GM21737 (cell line): ENCODE measurements around the gene TLCD5.

ENCODE experiments used
- ATAC-seq: cut with Tn5 transposase; IDR thresholded peaks from one replicate; pipeline ENCODE4 v1.9.1; 2021; ENCODE audit warnings: mild to moderate bottlenecking, moderate library complexity; ENCODE audit not compliant: unreplicated experiment

The TLCD5 gene

DNA sequence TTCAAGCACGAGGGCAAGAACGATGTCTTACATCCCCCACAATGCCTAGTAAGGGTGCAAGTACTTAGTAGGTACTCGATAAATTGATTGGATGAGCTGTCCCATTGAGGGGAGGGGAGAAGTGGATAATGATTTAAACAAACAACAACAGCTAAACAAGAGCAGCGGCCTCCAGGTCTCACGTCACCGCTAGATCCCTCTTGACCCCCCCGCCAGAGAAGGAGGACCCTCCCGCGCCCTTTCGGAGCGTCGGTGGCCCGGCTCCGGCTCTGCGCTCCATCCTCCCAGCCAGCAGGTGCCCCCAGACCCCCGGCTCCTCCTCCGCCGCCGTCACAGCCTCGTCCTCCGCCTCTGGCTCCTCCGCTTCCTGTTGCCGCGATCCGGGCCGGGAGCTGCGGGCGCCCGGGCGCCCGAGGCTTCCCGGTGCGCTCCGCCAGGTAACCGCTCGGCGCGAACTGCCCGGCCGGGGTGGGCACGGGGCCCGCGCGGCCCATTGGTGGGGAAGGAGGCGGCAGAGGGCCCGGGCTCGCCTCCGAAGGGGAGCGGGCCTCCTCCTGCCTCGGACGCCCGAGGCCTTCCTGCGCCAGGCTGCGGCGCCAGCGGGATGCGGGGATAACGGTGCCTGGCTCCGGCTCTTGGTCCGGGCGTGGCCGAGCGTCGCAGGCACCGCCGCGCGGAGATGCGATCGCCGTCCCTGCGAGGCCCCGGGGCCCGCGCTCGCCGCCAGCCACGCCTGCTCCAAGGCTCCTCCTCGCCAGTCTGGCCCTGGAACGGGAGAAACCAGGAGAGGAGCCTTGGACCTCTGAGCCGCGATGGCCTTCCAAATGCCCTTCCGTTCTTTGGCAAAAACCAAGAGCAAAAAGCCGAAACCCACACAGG is at the start of gene TLCD5:
Gene TLCD5, plus strand, starts transcription at position 368 of the 879 bp plus-strand sequence. CDS start 2,143 bp downstream, outside the sequence.
- ATAC-seq: no peak

GRCh38 chr11:120279502-120279901 is 45.6 kb upstream of the TLCD5 start:
- no peak for ATAC-seq

GRCh38 chr11:120280600-120281051 is 44.5 kb upstream of the TLCD5 start:
- ATAC-seq: no peak

DNA sequence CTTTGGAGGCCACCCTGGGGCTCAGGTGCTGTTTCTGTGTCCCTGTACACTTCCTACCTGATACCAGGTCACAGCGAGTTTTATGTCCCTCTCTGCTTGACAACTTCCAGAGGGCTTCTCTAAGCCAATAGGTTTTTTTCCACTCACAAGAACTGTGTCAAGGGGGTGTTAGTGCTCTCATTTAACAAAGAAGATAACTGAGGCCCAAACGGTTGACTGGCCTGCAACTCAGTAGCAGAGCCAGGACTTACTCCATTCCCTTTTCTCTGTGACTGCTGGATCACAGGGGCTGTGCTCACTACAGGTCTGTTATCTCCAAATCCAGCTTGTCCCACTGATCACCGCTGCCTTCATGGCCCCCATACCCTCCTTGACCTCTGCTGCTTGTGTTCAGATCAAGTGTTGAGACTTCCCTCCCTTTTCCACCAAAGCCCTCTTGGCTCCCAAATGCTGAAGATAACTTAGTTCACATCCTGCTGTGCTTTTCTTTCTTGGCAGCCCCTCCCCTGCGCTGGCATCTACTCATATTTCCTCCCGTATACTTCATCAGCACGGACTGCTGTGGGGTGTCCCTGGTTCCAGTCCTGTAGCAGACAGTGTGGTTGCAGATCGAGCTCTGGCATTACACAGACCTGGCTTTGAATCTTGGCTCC is 43.8 kb upstream of the TLCD5 start:
- no peak for ATAC-seq

DNA sequence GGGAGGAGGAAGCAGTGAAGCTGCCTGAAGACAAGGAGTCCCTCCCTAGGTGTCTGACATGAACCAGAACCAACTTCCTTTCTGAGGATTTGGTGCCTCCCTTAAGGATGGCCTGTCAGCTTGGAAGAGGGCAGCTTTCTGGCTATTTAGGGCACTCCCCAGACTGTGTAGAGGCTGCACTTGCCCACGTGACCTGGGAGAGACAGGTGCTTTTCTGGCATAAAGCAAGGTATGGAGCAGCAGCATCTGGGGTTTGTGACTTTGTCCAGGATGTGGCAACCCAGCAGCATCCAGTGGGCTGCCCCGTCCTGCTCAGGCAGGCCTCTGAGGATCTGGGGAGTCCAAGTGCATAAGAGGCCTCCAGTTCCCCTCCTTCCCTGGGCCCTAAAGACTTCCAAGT is 42.0 kb upstream of the TLCD5 start:
- ATAC-seq: no peak

DNA sequence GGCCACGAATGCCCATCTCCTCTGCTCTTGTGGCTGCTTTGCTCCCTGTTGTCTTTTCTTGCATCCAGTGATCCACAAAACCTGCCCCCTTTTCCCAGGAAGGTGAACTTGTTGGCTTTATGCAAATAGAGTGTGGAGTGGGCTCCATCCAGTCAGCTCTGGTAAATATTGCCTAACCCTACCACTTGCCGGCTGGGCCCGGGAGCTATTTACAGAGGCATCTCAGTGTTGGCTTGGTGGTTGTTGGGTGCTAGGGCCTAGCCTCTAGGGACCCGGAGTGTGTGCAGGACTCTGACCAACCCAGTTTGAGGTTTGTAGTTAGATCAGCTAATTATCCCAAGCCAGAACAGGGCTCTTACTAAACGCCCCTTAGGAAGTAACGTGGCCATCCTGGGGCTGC is 40.8 kb upstream of the TLCD5 start:
- ATAC-seq: no peak

DNA sequence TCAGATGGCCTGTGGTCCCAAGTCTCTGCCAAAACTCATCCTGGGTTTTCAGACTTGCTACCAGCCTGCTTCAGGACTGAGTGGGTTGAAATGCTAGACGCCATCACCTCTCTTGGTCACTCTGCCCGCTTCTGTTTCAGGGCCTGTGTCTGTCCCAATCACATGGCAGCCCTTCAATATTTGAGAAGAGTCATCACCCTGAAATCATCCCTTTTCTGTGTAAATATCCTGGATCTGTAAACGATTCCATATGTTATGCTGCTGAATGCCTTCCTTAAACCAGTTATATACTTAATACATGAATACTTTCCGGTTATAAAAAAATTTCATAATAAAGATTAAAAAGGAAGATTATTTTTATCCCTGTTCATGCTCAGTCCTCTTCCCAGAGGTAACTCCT is 39.8 kb upstream of the TLCD5 start:
- no peak for ATAC-seq

GRCh38 chr11:120288021-120288420 is 37.1 kb upstream of the TLCD5 start:
- ATAC-seq: no peak

DNA sequence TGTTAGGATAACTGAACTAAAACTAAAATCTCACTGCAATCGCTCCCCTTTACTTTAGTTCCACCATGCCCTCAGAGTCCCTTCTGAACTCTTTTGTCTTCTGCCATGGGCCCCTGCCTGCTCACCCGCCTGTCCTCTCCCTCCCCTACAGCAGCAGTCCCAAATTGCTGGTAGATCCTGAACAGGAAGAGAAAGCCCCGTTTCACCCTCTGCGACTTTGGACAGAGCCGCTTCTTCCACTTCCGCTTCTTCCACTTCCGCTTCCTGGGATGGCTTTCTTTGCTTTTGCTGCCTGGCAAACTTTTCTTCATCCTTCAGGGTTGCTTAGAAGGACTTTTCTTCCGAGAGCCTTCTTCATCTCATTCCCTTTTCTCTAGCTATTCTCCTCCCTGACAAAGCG is 35.7 kb upstream of the TLCD5 start:
- no peak for ATAC-seq

DNA sequence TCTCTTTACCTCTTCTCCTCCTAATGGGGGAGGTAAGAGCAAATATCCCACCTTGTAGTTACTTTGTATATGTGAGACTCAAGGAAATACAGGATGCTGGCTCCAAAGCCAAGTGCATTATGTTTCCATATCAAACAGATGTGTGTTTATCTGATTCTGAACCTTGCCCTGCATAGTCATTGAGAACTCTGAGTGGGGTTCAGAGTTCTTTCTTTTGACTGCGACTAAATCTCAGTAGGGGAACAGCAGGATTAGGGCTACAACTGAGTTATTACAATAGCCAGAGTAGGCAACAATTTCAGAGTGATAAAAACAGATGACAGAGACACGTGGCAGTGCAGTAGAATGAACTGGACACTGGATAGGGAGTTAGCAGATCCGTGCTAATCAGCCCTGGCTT is 34.1 kb upstream of the TLCD5 start:
- no peak for ATAC-seq

DNA sequence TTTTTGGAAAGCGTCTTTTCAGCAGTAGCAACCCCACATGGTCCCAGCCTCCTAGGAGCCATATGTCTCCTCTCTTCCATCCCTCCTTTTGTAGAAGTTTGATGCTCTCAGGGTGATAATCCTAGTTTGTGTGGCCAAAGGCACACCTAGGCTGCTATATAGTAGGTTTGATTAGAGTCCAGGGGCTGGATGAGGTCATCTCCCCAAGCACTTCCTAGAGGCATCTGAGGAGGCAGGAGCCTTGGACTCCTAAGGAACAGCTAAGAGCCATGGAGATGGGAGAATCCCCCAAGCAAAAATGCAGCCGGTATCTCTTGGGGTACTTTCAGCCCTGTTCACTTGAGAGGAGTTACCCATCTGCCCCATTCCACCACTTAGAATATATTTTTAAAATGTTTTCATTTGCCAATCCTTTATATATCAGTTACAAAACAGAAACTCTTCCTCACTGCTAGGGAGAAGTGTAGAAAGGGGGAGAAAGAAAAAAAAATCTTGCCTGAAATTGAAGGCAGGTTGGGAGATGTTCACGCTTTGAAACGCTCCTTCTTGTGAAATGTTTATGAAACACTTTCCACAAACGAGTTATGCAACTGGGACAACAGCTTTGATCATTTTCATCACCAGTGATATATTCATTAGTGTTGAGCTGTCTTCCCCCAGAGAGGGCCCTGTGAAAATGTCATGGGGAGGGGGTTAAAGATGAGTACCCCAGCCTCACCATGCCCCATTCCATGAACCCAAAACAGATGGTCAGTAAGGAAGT is 31.9 kb upstream of the TLCD5 start:
- no peak for ATAC-seq

GRCh38 chr11:120294096-120294495 is 31.0 kb upstream of the TLCD5 start:
- ATAC-seq: no peak

GRCh38 chr11:120295099-120295498 is 30.0 kb upstream of the TLCD5 start:
- ATAC-seq: no peak

DNA sequence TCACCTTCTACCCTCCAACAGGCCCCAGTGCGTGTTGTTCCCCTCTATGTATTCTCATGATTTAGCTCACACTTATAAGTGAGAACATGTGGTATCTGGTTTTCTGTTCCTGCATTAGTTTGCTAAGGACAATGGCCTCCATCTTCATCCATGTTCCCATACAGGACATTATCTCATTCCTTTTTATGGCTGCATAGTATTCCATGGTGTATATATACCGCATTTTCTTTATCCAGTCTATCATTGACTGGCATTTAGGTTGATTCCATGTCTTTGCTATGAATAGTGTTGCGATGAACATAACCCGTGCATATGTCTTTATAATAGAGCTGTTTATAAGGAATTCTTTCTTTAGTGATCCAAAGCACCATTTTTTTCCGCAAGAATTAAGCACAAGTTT is 28.5 kb upstream of the TLCD5 start:
- ATAC-seq: no peak

- ATAC-seq: no peak
These were observed 26.6 kb upstream of the TLCD5 start for GRCh38 chr11:120298461-120298860.

- ATAC-seq: no peak
These were observed 22.9 kb upstream of the TLCD5 start for GRCh38 chr11:120302001-120302805.

DNA sequence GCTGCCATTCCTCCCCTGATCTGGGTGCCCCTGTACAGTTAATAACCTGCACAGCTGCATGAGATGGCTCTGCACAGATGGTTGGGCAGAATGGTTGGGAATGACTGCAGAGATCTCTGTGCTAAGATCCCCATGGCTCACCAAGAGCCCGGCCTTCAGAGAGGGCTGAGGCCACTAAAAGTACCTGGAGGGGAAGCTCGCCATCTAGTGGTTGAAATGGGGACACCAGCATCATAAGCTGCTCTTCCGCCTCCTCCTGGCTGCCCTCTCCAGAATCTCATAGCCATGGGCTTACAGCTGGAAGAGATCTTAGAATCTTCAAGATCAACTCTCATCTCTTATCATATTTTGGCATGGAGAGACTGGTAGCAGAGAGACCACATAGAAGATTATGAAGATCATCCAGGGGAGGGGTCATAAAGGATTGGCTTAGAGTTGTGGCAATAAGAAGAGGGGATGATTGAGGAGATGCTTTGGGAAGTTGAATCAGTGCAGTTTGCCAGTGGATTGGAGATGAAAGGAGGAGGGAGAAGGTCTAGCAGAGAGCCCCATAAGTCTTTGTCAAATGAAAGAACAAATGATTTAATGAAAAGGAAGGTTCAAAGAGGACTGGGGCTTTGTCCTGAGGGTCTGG is 22.0 kb upstream of the TLCD5 start:
- ATAC-seq: no peak

- no peak for ATAC-seq
These were observed 20.6 kb upstream of the TLCD5 start for GRCh38 chr11:120304526-120304925.

DNA sequence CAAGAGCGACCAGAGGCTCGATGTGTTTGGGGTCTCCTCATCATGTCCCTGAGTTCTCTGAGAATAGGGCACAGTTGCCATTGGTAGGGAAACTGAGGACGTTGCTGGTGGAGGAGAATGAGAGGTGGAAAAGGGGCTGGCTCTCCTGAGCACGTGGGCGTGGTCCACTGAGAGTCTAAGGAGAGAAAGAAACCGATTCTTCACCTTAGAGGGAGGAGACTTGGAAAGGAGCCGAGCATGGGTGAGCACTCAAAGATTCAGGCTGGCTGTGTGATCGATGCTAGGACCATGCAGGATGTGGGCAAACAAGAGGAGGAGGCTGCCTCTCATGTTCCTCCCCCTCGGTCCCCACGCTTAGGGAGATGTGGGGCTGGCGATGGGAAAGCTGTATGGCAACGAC is 19.8 kb upstream of the TLCD5 start:
- ATAC-seq: no peak

DNA sequence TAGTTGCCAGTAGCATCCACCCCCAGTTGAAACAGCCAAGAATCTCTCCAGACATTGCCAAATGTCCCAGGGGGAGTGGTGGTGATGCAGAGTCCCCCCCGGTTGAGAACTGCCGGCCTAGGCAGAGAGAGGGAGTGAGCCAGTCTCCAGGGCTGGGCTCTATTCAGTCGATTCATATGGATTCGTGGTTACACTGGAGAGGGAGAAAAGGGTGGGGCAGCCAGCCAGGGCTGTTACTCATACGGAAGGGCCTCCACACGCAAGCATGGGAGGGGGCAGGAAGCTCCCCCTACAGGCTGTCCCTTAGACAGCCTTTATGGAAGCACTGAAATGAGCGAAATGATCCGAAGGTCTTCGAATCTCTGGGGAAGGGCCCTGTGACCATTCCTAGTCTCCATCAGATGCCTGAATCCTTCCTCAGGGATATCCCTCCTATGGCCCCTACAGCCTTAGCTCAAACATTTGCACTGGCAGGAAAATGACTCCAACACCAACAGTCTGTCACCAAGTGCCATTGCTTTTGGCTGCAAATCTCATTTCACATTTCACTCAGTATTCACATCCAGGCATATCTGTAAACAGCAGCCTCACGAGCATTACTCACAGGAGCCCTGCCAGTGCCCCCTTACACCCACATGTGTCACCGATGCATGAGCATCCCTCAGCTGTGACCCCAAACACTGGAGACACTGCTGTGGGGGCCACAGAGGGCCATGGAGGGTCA is 18.4 kb upstream of the TLCD5 start:
- ATAC-seq: no peak
